DMS53 treated with DMSO at 0.1 percent for 48 hours (cell line): ENCODE results near the gene MAPK8IP3.

Experiments used
- DNase-seq: peaks from one replicate; lab custom pipeline; 2025; ENCODE audit not compliant: unreplicated experiment; lab: John Stamatoyannopoulos, UW

MAPK8IP3 gene

DNA sequence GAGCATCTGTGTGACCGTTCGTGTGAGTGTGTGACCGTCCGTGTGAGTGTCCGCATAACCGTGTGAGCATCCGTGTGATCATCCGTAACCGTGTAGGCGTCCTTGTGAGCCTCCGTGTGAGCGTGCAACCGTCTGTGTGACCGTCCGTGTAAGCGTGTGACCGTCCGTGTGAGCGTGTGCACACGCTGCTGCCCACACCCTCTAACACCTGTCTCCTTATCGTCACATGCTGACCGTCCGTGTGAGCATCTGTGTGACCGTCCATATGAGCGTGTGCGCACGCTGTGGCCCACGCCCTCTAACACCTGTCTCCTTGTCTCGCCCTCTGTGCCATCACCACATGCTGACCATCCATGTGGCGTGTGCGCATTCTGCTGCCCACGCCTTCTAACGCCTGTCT lies 34.2 kb downstream of the MAPK8IP3 start:
- DNase-seq = no peak

DNA sequence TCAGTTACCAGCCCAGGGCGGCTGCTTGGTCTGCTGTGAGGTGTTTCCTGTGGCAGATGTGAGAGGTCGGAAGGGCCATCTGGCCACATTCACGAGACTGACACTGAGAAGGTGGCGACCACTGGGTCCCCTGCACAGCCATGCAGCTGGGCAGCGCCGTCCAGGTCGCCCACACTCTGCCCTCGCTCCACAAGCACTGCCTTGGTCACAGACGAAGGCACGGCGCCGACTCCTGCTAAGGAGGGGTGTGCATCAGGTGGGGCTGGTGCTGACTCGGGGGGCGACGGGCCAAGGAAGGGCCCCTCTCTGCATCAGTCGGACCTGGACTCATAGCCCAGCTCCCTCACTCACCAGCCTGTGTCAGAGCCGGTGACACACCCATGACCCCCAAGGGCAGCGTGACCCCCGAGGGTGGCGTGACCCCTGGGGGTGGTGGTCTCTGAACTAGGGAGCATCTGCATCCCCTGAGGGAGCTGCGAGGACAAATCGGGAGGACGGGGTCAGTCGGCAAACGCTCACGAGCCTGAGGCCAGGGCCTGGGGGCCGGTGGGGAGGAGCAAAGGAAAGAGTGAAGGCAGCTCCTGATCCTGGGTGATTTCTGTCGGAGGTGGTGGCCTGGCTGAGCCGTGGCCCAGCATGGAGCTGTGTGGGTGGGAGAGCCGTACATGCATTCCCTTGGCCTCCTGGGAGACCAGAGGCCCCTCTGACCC lies 34.9 kb downstream of the MAPK8IP3 start:
- DNase-seq = no peak

DNA sequence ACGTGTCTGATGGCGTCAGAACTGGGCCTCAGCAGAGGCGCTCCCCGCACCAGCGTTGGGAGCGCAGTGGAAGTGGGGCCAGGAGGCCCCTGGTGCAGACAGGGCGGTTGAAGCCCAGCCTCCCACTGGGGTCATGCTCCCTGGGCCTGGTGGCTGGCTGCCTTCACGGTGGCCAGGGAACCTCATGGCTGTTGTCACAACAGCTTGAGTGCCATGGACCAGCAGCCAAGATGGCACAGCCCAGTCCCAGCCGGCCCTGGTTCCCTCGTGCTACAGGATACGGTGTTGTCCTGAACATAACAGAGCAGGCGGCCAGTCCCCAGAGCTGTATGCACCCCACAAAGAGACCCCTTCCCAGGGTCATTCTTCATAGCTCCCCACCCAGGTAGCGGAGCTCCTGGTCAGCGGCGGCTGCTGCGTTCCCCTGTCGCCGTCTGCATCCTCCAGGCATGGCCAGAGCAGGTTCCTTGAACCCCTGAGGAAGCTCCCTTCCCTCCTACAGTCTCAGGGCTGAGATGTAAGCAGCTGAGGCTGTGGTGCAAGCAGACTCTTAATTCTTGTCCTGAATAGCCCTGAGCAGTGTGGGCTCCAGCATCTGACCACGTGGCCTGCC lies 35.7 kb downstream of the MAPK8IP3 start:
- DNase-seq = no peak

DNA sequence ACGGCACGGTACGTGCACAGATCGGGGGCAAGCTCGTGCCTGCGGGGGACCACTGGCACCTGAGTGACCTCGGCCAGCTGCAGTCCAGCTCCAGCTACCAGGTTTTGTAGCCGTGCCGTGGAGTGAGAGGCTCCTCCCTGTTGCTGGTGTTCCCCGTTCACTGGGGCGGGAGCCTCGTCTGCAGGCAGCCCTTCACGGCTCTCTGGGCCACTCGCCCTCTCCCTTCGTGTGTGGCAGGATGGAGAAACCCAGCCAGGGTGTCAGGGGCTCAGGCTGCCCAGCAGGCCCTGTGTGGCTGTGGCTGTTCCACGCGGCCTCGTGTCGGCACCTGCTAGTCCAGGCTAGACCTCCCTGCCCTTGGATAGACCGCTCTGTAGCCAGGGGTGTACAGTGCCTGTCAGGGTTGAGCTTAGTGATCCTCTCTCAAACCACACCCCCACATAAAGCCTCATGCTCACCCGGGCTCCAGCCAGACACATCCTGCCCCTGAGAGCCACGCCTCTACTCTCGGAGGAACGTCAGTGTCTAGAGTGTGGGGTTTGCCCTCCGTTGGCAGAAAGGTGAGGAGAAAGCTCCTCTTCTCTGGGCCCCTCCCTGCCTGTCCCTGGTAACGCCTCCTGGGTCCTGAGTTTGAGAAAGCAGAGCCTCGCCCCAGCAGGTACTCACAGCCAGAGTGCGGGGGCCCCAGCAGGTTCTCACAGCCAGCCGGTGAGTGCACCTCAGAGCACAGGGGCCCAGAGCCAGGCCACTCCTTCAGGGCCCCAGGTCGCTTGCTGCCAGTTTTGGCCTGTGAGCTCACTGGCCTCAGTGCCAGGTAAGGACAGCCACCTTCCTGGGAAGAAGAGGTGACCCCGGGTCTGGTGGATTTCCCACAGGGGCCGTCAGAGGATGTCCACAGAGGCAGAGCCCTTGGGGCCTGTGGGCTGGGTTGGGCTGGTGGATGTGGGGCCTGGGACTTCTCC lies 37.7 kb downstream of the MAPK8IP3 start:
- no peak for DNase-seq

DNA sequence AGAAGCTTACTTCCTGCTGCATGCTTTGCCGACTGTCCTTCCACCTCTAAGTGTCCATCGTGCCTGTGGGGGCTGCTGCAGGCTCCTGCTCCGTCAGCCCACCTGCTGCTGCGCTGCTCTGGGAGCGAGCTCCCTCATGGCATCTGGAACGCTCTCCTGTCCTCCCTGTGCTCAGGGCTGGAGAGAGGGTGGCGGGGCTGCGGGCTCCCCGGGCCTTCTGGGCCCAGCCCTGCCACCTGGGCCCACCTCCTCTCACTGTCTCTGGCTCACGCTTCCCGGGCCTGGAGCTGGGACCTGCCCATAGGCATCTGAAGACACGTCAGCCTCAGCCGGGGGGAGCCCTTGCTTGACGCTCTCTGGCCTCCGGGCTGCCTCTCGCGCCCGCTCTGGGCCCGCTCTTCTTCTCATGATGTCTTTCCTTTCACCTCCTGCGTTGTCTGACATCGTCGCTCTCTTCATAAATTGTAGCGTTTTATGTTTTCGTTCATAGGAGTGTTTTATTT lies 38.4 kb downstream of the MAPK8IP3 start:
- no peak for DNase-seq

DNA sequence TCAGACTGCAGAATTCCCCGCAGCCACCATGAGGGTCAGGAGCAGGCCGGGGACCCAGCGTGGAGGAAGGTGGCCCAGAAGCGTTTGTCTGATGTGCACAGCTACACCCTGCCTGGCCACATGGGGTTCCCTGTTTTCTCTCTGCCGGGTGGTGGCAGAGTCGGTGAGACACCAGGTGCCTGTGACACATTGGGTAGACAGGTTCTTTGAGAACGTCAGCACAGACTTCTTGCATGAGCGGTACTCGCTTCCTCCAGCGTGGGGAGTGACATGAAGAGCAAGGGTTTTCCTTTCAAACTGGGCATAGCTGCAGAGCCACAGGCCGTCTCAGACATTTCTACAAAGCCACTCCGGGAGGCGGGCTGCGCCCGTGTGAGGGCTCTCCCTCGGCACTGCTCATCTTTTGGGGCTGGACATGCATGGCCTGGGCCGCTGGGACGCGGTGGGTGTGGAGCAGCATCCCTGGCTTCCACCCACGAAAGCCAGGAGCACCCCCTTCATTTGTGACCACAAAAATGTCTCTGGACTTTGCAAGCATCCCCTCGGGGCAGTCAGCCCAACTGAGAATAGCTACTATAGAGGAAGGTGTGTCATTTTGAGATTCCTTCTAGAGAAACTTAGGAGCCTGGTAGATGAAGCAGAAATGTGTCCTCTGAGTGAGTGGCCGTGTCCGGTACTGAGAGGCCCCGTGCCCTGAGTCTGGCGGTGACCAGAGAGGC lies 39.3 kb downstream of the MAPK8IP3 start:
- no peak for DNase-seq

DNA sequence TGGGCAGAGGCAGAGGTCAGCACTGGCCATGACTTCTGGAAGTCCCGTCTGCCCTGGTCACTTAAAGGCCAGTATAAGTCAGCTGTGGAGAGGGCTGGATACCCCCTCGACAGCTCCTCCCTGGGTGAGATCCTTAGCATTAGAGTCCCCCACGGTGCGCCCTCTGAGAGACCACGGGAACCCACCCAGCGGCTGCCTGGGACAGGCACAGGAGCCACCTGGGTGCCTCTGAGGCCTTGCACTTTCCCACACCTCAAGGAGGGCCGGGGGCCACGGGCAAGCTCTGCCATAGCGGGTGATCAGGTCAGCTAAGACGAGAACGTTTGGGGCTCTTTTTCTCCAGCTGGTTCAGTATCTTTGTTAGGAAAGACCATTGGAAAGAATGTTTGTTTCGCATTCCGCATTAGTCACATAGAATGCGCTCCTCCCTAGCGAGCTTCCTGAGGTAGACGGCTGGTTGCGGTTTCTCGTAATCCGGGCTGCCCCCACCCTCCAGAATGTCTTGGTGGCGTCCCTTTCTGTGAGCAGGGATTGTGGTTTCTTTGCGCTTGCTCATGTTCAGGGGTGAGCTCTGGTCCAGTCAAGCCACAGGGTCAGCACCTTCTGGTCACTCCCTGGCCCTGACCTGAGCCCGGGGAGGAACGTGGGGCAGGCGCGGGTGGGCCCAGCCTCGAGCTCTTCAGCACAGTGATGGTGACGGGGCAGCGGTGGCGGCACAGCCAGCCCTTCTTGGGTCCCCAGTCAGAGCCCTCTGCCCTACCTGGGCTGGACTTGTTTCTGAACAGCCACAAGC lies 40.1 kb downstream of the MAPK8IP3 start:
- no peak for DNase-seq

DNA sequence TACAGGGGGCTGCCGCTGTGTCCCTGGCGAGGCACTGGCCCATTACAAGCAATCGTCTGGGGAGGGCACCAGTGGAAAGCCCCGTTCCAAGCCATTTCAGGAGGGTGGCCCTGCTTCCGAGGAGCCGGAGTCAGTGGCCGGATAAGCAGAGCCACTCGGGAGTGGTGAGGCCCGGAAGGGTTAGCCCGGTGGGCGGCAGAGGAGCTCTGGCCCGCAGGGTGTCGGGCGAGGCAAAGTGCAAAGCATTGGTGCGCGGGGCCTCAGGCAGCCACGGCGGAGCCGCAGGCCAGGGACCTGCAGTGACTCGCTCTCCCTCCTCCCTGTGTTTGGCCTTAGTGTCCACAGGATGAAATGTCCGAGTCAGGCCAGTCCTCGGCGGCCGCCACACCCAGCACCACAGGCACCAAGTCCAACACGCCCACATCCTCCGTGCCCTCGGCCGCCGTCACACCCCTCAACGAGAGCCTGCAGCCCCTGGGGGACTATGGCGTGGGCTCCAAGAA lies 40.7 kb downstream of the MAPK8IP3 start:
- DNase-seq = no peak

DNA sequence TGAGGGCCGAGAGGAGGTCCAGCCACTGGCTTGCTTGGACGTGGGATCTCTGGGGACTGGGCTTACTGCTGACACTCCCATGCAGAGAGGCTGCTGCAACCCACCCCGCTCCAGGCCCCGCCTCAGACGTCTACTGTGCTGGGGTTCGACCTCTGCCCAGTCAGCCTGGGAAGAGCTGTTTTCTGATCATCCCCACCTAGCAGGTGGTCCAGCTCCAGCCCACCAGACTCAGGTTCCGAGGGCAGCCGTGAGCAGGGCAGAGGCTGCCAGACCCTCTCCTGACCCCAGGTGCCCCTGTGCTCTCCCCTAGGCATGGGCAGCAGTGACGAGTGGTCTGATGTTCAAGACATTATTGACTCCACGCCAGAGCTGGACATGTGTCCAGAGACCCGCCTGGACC lies 41.9 kb downstream of the MAPK8IP3 start:
- DNase-seq = no peak

DNA sequence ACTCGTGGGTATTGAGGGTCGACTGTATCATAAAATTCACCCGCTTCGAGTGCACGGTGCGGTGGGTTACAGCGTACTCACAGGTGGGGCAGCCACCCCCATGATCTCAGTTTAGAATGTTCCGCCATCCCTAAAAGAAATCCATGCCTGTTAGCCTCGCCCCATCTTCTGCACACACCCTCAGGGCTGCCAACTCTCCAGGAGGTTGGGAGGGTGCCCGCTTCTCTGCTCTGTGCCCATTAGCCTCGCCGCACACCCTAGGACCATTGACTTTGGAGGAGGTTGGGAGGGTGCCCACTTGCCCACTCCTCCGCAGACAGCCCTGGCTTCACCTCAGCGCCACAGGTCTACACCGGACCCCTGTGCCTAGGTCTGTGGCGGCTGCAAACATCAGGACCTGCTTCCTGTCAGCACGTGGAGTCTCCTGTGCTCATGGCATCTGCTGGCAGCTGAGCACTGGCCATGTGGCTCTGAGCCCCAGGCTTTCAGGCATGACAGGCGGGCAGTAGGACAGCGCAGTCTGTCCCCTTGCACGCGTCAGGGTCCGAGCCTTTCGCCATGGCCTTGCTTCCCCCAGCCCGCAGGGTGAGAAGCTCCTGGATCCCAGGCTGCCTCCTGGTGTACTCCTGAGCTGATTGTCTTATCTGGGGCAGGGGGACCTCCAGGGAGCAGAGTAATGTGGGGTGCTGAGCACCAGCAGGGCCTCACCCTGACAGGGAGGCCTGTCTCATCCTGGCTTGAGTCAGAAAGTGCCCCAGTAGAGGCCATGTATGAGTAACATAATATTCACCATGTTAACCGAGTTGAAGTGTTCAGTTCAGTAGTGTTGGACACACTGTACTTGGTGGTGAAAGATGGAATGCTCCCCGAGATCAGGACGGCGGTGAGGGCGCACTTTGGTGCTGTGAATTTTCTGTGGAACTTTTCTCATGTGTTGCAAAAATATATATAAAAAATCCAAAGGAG lies 43.4 kb downstream of the MAPK8IP3 start:
- no peak for DNase-seq

DNA sequence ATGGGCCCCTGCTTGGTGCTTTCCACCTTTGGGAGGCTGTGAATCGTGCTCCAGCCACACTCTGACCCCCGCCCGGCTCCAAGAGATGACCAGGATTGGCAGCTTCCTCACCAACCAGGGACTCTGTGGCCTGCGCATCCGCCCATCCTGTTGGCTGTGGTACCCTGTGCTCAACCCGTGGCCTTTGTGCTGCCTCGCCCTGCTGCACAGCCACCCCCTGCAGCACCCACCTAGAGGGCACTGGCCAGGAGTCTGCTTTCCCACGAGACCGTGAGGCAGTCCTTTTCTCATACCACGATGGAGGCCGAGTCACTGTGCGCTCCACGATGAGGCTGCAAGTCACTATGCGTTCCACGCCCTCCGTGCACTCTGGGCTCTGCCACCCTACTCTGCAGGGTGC lies 46.0 kb downstream of the MAPK8IP3 start:
- no peak for DNase-seq

DNA sequence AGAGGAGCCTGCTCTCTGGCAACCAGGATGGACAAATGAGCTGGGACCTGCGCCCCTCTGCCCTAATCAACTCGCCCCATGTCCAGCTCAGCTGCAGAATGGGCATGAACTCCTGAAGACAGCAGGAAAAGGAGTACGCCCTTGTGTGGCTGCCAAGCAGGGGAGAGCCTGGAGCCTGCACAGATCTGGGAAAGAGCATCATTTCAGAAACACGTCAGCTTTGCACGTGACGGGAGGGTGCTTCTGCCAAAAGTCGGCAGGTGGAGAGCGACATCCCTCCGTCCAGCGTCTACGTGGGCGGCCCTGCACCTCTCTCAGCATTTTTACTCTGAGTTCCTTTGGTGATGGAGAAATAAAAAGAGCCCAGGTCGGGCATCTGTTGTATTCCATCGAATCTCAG lies 46.9 kb downstream of the MAPK8IP3 start:
- DNase-seq = no peak

DNA sequence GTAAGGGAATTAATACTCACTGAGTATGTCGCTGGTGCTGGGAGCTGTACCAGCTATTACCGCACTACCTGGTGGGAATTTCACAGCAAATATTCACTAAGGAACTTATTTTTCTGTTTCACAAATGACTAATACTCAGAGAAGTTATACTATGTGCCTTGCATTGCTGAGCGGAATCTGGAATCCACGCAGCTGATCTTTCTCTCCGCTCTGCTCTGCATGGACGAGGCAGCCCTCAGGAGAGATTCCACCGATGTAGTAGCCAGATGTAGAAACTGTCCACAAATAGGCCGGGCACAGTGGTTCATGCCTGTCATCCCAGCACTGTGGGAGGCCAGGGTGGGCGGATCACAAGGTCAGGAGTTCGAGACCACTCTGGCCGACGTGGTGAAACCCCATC lies 48.2 kb downstream of the MAPK8IP3 start:
- DNase-seq = no peak

DNA sequence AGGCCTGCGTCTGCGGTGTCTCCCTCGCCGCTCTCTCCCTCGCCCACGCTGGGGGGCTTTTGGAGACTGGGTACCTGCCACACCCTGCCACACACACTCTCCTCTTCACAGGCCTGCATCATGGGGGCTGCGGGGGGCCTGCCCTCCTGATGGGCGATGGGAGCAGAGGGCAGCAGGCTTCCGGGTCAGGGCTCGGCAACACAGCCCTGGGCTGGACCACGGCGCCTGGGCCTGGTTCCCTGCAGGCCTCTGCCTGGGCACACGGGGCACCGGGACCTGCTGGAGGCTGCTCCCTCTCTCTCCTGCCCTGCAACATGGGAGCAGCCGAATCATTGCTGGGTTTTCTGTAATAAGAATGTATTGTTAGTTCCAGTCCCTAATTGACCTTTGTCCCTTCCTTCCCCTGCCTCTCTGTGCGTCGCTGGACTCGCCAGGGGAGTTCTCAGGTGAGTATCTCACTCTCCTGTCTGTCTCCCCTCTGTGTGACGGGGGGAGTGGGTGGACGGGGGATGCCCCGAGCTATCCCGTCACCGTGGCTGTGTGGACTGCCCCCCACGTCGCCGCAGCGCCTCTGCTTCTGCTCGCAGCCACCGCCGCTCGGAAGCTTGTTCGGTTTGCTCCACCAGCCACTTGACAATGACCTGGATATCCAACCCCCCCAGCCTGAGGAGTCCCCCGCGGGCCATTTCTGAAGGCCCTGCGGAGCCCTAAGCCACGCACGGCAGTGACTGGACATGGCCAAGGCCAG lies 51.9 kb downstream of the MAPK8IP3 start:
- no peak for DNase-seq

DNA sequence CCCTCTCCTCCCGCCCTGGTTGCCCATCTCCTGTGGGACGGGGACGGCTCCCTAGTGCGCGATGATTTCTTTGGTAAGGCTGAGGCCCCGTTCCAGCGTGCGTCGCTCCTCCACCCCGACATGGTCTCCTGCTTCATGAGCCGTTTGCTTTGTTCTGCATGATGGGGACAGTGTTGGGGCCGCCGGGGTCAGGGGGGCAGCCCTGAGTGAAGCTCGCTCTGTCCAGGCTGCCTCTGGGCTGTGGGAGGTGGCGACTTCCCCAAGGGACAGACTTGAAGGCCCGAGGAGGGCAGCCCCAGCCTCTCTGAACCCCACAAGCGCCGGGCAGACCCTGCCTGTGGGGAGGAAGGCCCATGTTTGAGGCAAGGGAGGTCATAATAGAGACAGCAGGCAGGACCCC lies 52.9 kb downstream of the MAPK8IP3 start:
- no peak for DNase-seq

DNA sequence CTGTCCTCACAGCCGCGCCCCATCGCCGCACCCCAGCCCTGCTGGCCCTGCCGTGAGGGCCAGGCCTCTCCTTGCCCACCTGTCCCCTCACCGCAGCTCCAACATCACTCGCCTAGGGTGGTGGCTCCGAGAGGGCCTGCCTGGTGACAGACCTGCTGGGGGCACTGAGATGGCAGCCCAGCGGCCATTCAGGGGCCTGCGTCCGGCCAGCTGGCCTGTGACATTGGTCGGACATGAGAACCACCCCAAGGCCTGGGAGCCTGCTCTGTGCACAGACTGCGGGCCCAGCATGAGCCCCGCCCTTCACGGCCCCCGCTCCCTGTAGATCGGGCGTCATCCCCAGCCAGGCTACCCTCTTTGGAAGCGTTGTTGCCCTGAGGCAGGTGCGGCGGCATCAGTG lies 53.5 kb downstream of the MAPK8IP3 start:
- DNase-seq = no peak

DNA sequence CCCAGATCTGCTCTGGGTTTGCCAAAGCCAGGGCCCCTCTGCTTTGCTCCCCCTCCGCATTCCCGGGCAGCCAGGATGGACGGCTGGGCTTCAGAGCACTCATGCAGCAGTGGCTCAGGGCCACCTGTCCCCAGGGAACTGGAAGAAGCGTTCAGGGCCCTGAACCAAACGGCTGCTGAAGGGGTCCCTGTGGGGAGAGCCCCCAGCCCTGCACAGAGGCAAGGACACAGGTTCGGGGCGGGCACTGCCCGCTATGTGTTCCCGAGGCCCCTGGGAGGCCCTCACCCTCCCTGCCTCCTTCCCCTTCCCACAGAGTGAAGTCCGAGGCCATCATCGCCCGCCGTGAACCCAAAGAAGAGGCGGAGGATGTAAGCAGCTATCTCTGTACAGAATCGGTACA lies 54.9 kb downstream of the MAPK8IP3 start:
- no peak for DNase-seq

DNA sequence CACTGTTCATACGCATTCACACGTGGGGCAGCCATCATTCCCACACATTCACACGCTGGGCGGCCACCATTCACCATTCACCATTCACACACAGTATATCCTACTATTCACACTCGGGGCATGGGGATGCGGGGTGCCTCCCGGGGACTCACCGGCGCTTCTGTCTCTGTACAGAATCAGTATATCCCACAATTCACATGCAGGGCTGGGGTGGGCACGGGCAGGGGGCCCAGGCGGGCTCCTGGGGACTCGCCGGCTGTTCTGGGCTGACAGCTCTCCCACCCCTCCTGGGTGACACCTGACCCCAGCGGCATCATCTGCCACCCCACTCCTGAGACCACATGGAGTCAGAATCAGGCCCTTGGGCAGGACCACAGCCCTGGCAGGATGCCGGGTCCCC lies 55.8 kb downstream of the MAPK8IP3 start:
- DNase-seq = no peak
